Ureter (tissue), 1 donor: ENCODE data around the gene MYH7. TPM values are rescaled to one million over a fixed set of nuclear protein-coding genes. Genes with fewer than 3 reads are reported as not detected.
"Not testable (repeated sequence)": the region's sequence is repeated elsewhere in the genome, so short reads cannot be mapped to it uniquely, and the experiment has no call there.

Experiments used
- DNase-seq: peaks from one replicate; pipeline ENCODE4 v3.0.0-alpha.2; 2020; ENCODE audit warnings: low spot score
- total RNA-seq: library from RNA; stranded (reverse); gene quantifications from one replicate; pipeline ENCODE4 v1.2.4, GENCODE V29; 2023
- donor health status: DM: yes; HTN: yes; CAD: no.

MYH7 gene
- total RNA-seq, 1 donor from 2014 or later = 2.1 TPM

DNA sequence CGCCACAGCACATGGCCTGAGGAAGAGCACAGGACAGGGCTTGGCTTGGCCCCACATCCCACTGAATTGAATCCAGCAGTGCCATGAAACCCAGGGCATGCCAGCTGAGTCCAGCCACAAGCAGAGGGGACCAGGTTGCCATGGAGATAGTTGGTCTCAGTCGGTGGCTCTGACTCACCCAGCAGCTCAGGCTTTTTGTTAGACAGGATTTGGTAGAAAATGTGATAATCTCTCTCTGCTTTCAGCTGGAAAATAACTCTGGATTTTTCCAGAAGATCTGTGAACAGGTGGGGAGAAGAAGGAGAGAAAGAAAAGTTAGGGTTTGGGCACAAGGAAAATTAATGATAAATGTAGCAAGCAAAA lies 4.8 kb downstream of the MYH7 start:
- no peak for DNase-seq

DNA sequence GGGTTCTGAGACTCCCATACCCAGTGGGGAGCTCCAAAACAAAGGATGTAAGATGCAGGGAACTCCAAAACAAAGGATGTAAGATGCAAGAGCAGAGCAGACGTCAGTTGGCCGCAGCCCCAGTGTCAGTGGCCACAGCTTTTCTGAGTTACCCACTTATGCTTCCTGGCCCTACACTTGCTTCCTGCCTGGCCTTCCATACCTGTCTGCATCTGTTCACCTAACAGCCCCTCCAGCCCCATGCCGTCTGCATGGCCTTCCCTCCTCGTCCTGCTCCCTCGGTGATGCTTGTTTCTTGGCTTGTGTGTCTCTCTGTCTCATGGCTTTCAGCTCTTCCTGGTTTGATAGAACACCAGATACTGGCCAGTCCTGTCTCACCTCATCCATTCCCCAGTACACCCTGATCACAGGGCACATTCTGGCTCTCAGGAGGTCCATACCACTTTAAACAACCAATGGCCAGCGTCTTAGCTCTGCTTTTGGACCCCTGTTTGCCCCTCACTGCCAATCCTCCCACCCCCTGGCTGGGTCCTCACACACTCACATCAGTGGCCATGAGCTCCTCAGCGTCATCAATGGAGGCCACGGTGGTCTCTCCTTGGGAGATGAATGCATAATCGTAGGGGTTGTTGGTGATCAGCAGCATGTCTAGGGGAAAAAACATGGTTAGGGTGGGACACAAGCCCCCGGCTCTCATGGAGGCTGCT lies 5.3 kb downstream of the MYH7 start:
- DNase-seq = no peak

DNA sequence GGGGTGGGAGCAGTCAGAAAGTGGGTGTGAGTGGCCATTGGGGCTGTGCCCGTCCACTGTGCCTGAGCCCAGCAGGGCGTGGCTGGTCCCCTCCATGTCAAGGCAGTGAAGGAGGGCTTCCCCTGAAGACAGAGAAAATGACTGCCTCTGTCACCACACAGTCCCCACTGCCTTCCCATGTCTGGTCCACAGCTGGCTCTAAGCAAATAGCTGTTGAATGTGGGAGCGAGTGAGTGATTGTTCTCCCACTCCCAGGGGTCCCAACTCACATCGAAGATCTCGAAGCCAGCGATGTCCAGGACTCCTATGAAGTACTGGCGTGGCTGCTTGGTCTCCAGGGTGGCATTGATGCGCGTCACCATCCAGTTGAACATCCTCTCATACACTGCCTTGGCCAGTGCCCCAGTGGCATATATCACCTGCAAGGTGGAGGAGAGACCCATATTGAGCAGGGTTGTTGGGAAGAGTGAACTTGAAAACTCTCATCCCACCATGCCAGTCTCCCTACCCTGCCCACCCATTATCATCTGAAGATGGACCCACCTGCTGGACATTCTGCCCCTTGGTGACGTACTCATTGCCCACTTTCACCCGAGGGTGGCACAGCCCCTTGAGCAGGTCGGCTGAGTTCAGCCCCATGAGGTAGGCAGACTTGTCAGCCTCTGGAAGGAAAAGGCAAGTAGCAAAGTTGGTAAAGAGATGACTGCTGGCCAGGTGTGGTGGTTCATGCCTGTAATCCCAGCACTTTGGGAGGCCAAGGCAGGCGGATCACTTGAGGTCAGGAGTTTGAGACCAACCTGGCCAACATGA lies 6.6 kb downstream of the MYH7 start:
- DNase-seq = no peak

DNA sequence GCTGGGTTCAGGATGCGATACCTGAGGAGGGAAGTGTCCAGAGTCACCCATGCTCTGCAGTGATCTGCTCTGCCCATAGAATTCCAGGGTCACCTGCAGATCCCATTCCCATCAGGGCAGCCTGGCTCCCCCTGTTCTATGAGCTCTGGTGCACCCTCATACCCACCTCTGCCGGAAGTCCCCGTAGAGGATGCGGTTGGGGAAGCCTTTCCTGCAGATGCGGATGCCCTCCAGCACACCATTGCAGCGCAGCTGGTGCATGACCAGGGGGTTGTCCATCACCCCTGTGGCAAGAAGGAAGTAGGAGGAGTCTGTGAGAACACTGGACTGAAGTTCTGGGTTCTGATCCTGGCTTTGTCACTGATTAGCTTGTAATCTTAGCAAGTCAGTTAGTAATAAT lies 9.7 kb downstream of the MYH7 start:
- DNase-seq = not testable (repeated sequence)

DNA sequence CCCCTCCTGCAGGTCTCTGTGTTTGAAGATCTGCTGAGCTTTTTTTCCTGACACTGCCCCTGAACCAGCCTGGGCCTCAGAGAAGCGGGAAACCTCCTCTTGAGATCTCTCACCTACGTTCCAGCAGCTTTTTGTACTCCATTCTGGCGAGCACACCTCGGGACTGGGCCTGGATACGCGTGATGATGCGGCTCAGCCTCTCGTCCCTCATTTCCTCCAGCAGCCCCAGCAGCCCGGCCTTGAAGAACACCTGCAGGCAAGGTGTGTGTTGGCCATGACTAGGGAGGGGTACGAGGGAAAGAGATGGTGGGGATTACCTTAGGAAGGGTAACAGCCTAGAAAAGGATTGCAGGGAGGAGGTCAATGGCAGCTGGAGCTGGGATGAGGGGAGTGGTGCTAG lies 10.3 kb downstream of the MYH7 start:
- no peak for DNase-seq

DNA sequence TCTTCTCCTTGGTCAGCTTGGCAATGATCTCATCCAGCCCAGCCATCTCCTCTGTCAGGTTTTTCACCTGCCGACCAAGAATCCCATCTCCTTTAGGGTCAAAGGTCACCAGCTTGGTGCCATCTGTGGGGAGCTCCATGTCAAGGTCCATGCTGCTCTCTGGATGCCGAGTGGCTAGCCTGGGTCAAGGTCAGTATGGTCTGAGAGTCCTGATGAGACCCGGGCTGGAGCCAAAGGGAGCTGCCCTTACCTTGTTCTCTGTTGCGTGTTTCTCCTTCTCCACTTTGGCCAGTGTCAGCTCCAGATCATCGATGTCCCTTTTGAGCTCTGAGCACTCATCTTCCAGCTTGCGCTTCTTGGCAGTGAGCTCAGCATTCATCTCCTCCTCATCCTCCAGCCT lies 11.8 kb downstream of the MYH7 start:
- DNase-seq = no peak

DNA sequence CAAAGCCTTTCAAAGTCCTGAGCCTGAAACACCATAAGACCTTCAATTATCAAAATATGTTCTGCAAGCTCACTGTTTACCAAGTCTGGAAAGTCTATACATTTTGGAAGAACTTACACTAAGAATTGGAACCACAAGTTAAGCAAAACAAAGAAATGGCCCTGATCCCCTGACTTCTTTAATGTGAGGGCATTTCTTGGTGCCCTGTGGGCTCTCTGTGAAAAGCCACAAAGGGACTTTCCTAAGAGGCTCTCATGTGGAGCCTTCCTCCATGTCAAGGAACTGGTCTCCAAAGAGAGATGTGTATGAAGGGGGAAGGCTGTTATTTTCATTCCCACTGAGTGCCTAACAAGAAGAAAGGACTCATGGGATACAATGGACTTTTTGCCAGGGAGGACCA lies 13.9 kb downstream of the MYH7 start:
- DNase-seq = no peak

DNA sequence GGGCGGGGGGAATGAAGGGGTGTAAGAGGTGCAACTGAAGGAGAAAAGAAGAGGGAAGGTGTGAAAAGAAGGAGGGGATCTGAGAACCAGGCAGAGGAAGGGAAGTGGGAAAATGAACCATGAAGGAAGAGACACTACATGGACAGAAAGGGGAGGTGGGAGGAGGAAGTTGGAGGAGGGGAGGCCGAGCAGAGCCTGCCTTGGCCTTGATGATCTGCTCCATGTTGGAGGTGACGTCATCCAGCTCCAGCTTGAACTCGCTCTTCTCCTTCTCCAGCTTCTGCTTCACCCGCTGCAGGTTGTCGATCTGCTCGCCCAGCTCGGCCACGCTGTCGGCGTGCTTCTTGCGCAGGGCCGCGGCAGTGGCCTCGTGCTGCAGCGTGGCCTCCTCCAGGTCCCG lies 15.8 kb downstream of the MYH7 start:
- not testable (repeated sequence) for DNase-seq

DNA sequence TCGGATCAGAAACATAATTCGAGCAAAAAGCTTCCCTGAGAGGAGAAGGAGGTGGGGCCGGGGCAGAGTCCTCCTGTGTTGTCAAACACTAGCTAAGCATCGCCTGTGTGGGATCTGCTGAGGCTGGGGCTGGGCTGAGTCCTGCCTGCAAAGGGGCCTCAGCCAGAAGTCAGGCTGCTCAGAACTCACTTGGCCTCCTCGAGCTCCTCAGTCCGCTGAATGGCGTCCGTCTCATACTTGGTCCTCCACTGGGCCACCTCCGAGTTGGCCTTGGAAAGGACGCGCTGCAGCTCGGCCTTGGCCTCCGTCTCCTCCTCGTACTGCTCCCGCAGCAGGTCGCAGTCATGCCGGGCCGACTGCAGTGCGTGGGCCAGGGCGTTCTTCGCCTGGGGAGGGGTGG lies 17.4 kb downstream of the MYH7 start:
- DNase-seq = no peak

DNA sequence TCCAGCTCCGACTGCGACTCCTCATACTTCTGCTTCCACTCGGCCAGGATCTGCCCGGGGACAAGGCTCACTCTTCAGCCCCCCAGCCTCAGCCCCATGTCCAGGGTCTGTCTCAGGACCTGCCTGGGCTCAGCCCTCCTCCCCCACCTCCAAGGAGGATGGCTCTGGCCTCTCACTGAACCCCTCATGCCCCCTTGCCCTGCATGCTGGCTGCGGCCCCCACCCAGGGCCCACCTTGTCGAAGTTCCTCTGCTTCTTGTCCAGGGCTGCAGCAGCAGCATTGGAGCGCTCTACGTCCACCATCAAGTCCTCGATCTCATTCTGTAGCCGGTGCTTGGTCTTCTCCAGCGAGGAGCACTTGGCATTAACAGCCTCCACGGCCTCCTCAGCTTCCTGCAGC lies 18.2 kb downstream of the MYH7 start:
- DNase-seq = not testable (repeated sequence)

DNA sequence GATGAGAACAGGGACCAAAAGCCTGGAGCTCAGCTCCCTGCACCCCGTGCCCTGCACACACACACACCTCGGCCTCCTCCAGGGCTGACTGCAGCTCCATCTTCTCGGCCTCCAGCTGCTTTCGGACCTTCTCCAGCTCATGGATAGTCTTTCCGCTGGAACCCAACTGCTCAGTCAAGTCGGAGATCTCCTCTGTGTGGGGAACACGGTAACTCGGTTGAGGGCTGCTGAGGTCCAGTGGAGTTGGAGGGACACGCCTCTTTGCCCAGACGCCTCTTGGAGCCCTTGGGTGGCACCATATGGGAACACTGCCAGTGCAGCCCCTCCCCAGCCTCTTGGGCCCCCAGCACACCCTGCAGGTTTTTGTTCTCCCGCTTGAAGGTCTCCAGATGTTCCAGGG lies 18.7 kb downstream of the MYH7 start:
- DNase-seq = no peak

DNA sequence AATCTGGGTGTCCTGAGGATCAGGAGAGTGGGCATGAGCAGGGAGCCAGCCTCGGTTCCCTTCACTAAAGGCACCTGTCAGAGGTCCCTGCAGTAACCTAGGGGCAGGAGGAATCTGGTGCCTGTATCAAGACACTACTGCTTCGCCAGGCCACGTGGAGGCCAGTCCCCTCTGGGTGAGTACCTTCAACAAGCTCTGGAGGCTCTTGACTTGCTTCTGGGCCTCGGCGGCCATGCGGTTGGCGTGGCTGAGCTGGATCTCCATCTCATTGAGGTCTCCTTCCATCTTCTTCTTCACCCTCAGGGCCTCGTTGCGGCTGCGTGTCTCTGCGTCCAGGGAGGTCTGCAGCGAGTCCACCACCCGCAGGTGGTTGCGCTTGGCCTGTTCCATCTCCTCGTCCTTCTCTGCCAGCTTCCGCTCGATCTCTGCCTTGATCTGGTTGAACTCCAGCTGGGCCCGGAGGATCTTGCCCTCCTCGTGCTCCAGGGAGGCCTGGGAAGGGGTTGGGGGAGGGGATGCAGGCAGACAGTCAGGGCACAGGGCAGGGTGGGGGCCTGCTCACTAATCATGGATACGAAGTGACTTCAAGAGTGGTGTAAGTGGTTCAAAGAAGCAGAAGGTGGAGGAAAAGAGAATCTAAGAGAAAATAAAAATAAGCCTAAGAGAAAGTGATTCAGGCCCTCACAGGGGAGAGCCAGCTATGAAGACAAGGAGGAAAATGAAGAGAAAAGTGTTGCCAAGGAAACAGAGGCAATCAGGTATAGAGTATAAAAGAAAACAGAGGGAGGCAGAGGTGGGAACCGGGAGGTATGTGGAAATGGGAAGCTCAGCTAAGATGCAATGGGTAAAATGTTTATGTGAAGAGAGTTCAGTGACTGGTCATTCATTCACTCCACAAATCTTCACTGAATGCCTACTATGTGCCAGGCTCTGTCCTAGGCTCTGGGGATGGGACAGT lies 19.4 kb downstream of the MYH7 start:
- DNase-seq = no peak

DNA sequence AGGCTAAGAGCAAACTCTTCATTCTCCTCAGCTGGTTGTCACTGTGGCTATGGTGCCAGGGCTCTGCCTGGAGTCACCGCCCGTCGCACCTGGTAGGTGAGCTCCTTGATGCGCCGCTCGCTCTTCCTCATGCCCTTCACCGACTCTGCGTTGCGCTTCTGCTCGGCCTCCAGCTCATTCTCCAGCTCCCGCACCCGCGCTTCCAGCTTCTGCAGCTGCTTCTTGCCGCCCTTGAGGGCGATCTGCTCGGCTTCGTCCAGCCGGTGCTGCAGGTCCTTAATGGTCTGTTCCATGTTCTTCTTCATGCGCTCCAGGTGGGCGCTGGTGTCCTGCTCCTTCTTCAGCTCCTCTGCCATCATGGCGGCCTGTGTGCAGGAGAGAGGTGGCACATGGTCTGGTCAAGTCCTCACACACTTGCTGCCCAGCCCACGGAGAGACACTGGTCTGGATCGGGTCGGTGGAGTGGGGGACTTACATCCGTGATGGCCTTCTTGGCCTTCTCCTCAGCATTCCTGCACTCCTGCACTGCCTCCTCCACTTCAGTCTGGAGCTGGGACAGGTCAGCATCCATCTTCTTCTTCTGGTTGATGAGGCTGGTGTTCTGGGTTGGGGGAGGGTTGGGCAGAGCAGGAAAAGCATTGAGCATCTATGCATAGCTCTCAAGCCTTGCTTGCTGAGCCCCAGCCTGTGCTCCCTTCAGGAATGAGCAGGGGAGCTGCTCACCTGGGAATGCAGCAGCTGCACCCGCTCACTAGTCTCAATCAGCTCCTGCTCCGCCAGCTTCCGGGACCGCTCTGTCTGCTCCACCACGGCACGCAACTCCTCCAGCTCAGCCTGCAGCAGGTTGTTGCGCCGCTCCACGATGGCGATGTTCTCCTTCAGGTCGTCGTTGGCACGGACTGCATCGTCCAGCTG lies 20.3 kb downstream of the MYH7 start:
- no peak for DNase-seq

DNA sequence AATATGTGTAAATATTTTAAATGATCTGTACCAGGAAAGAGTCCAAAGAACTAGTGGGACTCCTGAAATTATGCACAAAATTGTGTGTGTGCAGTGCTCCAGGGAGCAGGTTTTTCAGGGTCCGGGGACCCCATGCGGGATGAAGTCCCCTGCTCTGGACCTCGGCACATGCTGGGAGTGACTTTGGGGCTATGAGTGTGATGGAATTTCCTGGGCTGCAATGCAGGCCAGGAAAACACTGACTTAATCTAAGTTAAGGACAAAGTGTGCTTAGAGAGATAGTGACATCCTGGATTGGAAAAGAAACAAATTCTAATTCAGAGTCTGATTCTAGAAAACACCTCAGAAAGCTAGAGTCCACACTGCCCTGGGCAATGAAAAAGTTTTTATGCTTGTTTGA lies 21.2 kb downstream of the MYH7 start:
- DNase-seq = no peak

DNA sequence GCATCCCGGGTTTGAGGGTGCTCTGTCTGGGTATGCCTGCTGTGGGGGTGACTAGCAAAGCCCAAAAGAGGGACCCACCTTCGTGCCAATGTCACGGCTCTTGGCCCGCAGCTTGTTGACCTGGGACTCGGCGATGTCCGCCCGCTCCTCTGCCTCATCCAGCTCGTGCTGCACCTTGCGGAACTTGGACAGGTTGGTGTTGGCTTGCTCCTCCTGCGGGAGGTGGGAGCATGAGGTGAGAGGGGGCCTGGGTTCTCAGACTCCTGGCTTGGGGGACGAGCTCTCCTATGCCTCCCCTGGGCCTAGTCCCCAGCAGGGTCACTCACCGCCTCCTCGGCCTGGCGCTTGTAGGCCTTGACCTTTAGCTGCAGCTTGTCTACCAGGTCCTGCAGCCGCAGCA lies 21.8 kb downstream of the MYH7 start:
- DNase-seq = no peak

DNA sequence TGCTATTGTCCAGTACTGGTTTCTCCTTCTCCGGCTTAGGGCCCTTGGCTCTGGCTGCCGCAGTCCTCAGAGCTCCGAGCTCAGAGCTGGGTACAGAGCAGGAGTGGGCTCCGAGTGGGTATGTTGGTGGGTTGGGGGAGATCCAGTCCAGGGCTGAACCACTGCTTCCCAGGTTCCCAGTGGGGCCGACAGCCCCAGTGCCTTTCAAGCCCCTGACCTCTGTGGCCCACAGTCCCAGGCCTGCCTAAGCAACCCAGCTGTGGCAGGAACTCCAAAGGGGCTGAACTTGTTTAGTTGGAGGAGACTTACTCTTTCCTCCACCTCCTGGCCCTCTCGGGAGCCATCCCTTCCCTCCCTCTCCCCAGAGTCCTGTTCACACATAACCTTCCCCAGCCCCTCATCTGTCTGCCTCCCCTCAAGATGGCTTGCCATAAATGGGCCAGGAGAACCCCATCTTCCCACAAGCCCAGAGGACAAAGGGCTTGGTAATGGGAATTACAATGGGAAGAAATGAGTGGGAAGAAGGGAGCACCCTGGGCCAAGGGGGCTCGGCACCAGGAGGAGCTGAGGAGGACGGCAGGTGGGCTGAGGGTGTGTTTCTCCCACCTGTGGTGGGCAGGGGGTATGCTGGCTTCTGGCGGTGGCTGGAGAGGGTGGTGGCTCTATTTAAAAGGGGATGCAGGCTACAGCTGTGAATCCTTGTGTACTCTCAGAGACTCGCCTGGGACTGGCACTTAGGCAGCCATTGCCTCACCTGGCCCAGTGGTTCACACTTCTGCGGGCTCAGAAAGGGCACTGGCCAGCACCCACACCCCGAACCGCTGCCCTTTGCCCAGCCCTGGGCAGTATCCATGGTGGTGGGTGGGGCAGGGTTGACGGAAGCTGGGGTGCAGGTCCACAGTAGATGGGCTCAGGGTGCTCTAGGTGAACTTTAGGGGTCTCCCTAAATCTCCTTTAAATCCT lies 23.6 kb downstream of the MYH7 start:
- DNase-seq = no peak

DNA sequence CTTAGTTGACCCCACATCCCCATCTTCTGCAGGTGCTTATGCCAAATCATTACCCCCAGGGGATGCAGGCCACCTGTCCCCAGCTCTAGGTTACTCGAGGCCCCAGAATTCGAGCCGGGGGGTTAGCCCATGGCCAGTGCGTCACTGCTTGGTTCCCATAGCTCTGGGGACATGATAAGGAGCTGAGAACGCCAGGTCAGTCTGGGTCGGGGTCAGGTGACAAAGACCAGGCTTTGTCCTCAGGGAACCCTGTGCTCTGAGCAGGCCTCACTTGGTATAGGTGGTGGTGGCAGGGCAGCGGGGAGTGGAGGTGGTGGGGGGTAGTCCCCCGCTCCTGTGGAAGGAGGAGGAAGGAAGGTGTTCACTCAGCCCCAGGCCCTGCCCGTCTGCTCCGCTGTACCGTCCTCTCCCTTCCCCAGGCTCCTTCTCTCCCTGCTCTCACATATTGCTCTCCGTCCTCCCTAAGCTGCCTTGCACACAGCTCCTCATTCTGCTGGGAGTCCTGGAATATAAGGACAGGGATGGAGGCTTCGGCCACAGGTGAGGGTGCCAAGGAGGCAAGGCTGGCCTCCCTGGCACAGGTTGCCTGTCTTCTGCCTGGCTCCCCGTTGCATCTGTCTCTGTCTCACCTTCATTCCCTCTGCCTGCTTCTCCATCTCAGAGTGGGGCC lies 25.4 kb downstream of the MYH7 start:
- DNase-seq = no peak

DNA sequence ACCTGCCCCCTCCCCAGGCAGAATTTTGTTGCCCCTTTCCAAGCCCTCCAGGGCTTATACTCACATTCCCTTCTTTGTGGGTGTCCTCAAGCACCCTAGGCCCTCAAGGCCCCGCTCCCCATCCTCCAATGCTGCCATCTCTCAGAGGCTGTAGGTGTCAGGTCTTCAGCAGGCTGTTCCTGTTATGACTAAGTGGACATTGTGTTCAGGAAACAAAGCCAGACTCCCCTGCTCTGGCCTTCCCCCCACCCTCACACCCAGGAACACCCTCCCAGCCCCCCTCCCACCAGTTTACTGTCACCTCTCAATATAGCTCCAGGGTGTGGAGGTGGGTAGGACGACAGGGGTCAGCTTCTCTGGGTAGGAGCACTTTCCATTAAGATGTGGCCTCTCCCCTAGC lies 26.0 kb downstream of the MYH7 start:
- no peak for DNase-seq

DNA sequence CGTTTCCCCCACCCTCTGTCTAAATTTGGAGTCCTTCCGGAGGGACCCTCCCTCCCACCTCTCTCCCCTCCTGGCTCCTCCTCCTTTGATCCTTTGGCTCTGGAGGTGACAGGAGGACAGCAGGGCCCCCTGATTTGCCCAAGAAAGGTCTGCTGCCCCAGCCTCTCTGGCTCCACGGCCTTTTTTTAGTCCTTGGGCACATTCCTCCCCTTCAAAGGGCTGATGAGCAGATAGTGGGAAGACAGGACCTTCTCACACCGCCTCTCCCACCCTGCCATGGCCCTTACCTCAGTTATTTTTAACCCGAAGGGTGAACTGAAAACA lies 27.2 kb downstream of the MYH7 start:
- DNase-seq = no peak
